Medulla oblongata (tissue), 1 donor: ENCODE results near the gene MYO5B.

Source experiments
- DNase-seq: peaks from one replicate; pipeline ENCODE4 v3.0.0-alpha.2; 2015; ENCODE audit errors: extremely low spot score

Gene MYO5B

DNA sequence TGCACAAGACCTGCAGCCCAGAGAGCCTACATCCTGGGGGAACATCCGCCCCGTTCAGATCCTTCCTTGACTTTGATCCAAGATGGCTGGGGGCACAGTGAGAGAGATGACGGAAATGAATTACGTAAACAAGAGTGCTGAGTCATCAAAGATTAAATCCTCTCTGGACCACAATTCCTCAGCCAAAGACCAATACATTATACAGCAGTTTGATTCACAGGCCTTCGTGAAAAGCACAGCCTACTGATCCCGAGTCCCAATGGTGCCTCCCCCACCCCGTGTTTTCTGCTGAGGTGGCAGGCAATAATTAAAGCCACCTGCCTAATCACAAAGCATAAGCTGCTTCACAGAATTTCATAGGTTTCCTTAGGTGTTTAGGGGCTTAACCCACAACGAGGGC, 43.0 kb downstream of the MYO5B start:
- DNase-seq = no peak

DNA sequence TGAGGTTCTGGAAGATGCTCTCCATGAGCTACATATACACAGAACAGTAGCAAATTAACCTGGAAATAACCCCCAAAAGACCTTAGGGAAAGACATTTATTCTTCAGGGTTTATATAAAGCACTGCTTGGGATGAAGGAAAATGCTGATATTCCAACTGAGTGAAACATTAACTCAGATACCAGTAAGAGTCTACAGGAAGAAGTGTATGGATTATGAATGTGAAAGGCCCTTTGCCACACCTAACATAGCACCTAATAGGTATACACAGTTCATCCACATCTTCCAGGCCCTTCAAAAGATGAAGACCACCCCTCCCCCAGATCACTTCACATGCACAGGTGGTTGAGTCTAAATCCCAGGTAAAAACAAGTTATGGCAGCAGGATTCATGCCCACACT, 50.4 kb downstream of the MYO5B start:
- DNase-seq = no peak

GRCh38 chr18:50143886-50144285, 51.1 kb downstream of the MYO5B start:
- no peak for DNase-seq

- DNase-seq = no peak
Measured at GRCh38 chr18:50143294-50143693, 51.7 kb downstream of the MYO5B start.

DNA sequence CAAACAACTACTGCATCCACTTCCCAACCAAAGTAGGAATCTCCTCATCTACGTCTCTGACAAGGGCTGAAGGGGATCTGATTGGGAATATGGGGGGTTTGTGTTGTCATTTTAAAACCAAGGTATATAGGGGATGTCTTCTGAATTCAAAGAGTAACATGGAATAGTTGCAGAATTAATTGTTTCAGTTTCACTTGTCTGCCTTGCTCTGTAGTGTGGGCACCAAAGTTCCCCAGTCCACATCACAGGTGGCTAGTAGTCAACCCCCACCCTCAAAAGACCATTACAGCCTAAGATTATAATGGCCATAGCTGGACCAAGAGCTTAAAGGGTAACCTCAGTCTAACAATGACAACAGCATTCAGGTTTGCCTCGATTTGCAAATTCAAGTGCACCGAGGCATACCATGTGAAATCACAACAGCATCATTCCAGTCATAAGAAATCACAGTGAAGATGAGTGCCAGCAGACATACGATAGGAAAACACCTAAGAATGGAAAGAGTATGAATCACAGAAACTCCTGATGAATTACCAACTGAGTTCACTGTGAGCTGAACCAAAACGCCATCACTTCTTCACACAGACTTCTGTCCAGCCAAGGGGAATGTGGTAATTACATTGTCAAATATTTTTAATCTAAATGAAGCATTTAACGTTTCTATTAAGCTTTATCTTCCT, 52.4 kb downstream of the MYO5B start:
- DNase-seq = no peak

GRCh38 chr18:50138181-50139064, 56.5 kb downstream of the MYO5B start:
- DNase-seq = no peak

DNA sequence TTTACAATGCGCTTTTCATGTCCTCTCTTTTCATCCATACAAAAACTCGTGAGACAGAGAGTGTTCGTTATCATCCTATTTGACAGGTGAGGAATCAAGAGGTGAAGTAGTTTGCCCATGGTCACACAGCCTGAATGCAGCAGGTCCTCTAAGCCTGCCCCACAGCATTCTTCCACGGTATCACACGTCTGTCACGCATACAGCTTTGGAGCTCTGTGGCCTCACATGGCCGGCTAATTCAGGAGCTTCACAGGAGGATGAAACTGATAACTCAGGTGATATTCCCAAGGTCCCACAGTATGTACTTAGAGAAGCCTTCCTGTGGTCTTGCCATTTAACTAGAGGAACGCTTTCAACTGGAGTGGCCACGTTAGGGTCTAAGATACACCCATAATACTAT, 59.0 kb downstream of the MYO5B start:
- DNase-seq = no peak

- DNase-seq = no peak
Measured at GRCh38 chr18:50133526-50133925, 61.4 kb downstream of the MYO5B start.

DNA sequence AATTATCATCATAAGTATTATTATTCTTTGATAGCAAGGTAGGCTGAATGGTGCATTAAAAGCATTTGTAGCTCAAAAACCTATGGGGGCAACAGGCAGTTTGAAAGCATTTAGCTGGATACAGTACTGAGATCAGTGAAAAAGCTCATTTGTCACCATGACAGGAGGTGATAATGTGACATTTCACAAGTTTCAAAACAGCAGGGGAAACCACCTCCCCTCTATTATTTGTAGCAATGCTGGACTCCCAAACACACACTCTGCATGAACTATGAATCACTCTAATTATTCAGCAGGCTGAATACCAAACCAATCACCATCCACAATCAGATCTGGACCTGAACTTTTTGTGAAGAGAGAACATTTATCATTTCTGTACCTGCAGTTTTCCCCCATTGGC, 63.4 kb downstream of the MYO5B start:
- DNase-seq = no peak

DNA sequence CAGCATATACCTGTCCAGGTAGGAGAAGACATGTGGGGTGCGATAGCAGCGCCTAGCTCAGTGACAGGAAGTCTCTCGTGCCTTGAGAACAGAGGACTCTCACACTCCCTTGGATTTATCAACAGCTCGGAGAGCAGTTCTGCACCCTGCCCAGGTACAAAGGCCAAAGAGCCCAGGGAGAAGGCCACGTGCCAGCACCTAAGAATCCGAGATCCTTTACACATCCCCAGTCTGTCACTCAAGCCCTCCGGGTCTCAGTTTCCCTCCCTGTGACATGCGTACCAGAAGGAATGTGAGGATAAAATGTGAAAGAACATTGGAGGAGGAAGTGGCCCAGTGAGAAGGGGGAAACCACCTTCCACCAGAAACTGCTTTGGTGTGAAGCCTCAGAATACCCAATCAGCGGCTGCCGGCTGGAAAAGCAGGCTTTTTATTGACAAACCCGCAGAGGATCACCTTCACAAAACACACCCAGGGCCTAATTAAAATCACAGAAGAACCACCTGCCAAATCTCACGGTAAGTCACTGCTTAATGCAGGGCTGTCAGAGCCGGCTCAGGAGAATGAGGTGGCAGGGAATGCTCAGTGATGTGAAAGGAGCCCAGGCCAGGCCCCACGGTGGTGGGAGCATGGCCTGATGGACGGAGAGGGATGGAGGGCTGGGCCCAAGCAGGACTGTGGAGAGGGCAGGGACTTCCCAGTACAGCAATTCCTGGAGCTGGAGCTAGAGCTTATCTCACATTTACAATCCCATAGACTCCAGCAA, 66.3 kb downstream of the MYO5B start:
- DNase-seq = no peak

DNA sequence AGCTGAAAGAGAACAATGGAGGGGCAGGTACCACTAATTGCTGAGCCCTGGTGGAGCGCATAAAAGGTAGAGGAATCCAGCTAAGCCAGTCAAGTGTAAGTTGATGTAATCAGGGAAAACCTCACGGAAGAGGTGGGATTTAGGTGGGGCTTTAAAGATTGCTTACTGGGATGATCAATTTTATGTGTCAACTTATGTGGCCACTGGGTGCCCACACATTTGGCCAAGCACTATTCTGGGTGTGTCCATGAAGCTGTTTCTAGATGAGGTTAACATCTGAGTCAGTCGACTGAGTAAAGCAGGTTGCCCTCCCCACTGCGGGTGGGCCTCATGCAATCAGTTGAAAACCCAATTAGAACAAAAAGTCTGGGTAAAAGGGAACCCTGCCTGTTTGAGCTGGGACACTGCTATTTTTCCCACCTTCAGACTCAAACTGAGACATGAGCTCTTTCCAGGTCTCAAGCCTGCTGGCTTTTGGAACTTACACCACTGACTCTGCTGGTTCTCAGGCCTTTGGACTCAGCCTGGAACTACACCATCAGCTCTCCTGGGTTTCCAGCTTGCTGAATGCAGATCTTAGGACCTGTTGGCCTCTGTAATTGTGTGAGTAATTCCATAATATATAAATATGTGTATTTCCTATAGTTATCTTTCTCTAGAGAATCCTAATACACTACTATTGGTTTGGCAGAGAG, 67.3 kb downstream of the MYO5B start:
- no peak for DNase-seq

DNA sequence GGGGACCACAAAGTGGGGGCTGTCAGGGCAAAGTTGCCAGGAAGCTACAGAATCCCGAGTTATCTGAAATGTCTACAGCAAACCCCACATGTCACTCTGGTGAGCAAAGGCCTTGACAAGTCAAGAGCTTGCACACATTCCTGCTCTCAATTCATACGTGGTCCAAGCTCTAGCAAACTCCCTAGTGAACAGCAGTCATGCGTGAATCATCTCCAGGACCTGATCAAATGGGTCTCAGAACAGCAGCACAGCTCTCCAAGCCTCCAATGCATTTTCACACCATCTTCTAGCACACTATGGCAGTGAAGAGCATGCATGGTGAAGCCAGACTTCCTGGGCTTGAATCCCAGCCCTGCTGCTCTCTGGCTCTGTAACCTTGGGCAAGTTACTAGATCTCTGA, 68.5 kb downstream of the MYO5B start:
- peak; percentile 51 for DNase-seq

DNA sequence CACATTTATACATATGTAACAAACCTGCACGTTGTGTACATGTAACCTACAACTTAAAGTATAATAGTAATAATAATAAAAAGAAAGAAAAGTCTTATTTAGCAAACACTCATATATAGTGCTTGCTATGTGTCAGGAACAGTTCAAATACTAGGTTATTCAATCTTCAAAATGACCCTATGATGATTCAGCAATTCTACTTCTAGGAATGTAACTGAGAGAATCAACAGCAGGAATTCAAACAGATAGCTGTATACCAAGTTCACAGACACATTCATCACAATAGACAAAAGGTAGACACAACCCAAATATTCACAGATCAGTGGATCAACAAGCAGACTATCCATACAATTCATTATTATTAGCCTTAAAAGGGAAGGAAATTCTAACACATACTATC, 69.5 kb downstream of the MYO5B start:
- no peak for DNase-seq

DNA sequence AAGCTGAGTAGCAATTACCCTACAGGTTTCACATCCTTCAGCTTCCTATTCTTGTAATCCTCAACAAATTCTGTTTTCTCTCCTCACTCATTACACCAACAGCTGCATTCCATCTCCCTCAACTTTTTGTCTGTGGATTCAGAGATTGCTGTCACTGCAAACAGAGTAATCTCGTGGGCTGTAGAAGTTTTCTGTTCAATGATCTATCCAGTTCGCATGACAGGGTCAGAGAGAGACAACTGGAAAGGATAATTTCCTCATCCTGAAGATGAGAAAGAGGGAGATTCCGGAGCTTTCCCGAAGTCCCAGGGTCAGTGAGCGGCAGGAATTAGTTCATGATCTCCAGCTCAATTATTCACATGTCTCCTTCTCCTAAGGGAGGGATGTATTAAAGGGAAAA, 75.7 kb downstream of the MYO5B start:
- DNase-seq = no peak

DNA sequence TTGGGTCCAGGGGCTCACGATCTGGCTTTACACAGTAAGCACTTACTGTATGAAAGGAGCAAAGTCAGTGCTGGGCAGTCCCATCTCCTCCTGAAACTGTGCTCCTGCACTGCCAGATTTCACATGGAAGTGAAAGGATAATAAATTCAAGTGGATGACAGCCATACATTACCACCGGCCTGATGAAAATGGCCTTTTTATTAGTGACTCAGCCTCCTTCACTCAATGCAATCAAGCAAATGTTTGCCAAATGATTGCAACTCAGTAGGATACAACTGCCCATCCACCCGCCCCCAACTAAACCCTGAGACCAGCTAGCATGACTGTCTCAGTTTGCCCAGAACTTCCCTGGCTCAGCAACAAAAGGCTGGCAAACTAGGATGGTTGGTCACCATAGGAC, 77.1 kb downstream of the MYO5B start:
- no peak for DNase-seq

DNA sequence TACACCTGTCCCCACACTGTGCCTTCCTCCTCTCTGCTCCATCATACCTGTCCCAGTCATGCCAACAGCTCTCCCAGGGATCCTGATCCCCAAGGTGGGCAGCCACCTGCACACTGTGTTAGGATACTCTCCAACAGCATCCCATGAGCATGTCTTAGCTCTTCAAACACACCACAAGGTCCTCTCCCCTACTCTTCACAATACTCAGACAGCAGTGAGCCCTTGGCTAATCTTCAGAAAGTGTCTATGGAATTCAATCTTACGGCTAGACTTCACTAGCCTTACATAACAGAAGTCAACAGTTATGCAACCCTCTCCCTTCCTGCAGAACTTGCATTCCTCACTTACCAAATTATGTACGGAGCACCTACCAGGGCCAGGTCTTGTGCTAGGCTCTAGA, 79.9 kb downstream of the MYO5B start:
- DNase-seq = no peak

GRCh38 chr18:50114448-50114847, 80.5 kb downstream of the MYO5B start:
- DNase-seq = no peak

DNA sequence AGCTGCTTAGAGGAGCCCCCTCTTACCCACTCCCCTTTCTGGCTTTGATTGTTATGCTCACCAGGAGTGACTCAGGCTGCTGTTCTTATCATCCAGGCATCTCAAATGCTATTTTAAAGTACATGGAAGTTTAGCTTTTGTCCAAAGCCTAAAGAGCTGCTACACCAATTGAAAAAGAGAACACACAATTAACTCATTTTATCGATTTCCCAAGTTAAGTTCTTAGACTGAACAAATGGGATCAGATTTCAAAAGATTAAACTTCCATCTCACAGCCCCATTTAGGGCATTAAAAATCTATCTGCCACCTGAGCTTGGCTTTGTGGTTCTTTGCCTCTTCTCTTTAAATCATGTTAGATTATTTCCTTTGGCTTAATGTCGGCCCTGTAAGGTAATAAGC, 81.2 kb downstream of the MYO5B start:
- no peak for DNase-seq

GRCh38 chr18:50111398-50111797, 83.5 kb downstream of the MYO5B start:
- DNase-seq = no peak

GRCh38 chr18:50107468-50107977, 87.4 kb downstream of the MYO5B start:
- no peak for DNase-seq

DNA sequence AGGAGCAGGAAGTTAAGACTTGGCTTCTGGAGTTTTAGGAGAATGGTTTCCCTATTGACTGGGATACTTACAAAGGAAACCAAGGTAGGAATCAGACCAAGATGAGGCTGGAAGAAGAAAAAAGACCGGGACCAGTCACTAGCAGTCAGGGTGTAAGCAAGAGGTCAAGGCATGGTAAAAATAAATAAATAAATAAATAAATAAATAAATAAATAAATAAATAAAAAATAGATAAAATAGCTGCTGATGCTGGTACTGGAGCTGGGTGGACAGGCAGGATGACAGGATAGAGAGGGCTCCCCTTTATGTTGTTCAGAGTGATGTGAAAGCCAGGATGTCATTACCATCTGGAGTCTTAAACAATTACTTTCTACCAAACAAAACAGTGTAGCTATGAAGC, 89.9 kb downstream of the MYO5B start:
- DNase-seq = no peak

GRCh38 chr18:50104421-50104820, 90.5 kb downstream of the MYO5B start:
- no peak for DNase-seq
